Erythroblast (primary cell): ENCODE measurements around the gene KIAA1210.
A peak's percentile ranks its signal among the peaks of the same experiment; 100 is the strongest.

Experiments used
- DNase-seq, 2 experiments: peaks; one replicate each; lab custom pipeline; 2025; lab: John Stamatoyannopoulos, UW
- GATA1 ChIP-seq: IDR thresholded peaks from 2 replicates; pipeline ENCODE4 v1.6.1; 2011; ENCODE audit warnings: low read depth, mild to moderate bottlenecking, control low read depth, low read length, moderate library complexity
- POLR2A ChIP-seq: IDR thresholded peaks from 2 replicates; pipeline ENCODE4 v1.6.1; 2011; ENCODE audit warnings: mild to moderate bottlenecking, low read length

Gene KIAA1210

GRCh38 chrX:119127650-119128049 lies at the start of gene KIAA1210:
KIAA1210 (minus strand) TSS chrX:119127812; CDS start chrX:119123642, 4,170 bp downstream.
- TF ChIP-seq GATA1: no peak
- no peak for TF ChIP-seq POLR2A
- no peak for DNase-seq

GRCh38 chrX:119177278-119177677 lies 49.7 kb upstream of the KIAA1210 start:
- DNase-seq: no peak
- TF ChIP-seq POLR2A (no peak), GATA1 (no peak)

DNA sequence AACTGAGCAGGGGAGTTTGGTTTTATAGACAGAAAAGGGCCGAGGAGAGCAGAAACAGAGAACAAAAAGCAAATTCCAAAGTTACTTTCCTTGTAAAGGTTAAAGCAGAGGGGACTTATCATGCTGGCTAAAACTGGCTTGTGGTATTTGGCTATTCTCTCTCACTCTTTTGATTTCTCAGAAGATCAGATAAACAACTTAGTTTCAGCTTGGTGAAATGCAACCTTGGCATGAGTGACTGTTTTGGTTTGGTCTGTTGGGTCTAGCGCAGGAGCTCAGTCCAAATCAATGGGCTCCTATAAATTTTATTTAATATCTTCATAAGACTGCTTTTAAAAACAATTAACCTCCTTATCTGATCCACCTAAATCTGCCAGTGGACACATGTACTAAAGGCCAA lies 47.3 kb upstream of the KIAA1210 start:
- TF ChIP-seq POLR2A: no peak
- no peak for TF ChIP-seq GATA1

DNA sequence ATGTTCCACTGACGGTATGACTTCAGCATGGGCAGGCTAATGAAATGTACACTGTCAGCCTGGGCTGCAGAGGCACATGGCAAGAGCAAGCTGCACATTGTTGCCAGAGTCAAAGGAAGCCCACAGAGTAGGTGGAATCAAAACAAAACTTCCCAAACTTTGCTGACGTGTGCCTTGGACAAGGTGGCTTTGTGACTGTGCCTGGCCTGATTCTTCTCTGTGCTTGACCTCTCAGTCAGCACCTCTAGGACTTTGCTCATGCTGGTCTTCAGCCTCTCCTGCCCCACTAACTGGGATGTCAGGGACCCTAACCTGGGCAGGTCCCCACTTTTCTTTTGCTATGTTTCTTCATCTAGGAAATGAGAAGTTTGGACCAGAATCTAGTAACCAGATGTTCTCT lies 40.5 kb upstream of the KIAA1210 start:
- no peak for DNase-seq
- TF ChIP-seq POLR2A (no peak), GATA1 (no peak)

More for the DNA sequence above, 47.3 kb upstream of the KIAA1210 start:
- no peak for DNase-seq

DNA sequence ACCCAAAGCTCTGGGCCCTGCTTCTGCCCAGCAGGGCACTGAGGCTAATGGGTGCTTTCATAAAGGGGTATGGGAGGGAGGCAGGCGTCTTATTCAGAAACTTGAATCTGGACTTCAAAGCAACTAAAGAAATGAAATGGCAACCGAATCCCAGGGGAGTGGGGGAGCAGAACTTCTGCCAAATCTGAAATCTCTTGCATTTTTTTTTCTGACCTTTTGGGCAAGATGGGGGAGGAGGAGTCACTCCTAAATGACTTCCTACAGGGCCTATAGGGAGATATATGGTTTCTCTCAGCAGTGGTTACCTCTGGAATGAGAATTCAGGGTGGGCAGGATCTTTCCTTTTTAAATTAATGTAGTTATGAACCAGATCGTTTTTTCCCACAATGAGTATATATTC lies 30.6 kb upstream of the KIAA1210 start:
- no peak for DNase-seq
- TF ChIP-seq POLR2A (no peak), GATA1 (no peak)

- DNase-seq: no peak
- TF ChIP-seq POLR2A (no peak), GATA1 (no peak)
These were observed 28.6 kb upstream of the KIAA1210 start for GRCh38 chrX:119156241-119156640.

DNA sequence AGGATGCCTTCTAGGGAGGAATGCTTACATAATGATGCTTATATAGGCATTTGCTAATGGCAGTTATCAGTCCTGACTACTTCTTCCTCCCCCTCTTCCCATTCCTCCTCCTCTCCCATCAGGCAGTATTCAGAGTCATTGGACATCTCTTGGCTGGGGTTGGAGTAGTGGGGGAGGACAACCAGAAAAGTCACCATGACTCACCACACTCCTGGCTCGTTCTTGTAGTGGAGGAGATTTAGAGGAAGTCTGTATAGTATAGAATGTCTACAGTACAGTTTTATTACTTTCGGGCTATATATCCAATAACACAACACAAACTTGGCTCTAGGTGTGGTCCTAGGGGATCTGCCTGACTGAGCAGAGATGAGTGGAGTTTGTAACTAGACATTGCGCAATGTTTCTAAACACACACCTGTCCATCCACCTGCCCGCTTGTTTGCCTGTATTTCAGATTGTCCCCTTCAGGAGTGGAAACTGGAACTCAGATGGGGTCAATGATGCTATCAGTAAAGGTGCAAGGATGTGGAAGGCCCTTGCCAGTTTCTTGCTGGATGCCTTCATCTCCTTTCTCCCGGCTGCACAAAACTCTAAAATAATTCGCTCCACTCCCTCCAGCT lies 27.9 kb upstream of the KIAA1210 start:
- TF ChIP-seq POLR2A (no peak), GATA1 (no peak)
- DNase-seq: no peak

DNA sequence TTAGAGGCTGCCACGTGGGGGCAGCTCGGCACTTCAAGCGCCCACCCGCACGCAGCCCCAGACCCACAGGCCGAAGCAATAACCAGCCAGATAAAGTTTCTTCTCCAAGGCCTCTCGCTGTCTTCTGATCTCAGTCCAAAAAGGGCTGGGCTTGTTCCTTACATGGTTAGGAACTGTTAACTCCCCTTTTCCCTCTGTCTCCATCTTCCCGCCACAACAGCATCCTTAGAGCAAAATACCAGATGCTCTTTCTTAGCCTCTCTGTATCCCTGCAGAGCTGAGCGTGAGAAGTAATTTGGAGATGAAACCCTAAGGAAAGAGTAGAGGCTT lies 23.4 kb upstream of the KIAA1210 start:
- DNase-seq: no peak
- TF ChIP-seq POLR2A (no peak), GATA1 (no peak)

DNA sequence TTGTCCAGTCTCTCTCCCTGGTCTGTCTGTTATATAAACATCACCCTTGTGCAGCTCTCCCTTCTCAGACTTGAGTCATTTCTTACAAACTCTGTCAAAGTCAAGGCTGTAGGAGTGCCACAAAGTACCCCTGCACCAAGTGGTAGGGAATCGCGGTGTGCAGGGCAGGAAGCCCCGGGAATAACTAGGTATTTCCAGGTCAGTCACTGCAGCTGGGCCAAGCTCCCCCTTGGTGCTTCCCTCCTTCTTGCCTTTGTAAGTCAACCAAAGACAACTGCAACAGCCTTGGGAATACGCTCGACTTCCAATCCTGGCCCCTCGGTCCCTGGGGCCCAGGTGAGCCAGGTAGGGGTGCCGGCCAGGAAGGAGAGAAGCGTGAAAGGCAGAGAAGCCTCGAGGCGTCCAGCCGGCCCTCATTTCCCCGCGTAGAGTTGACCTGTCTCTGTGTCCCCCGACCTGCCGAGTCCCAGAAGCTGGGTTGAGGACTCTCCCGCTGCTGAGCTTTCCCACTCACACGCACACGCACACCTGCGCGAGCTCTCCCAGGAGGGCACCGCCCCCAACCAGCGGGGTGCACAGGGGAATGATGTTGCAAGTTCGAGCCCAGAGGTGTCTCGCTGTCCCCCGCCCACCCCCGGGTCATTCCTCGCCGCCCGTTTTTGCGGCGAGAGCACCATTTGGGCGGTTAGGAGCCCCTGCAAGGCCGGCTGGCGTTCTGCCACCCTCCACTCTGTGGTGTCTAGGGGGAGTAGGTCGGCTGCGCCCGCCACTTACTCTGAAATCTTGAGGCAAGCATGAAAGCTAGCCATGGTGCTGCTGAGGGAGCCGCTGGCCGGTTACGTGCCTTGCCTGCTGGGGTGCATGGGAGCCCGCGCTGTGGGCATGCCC lies 22.8 kb upstream of the KIAA1210 start:
- no peak for DNase-seq
- TF ChIP-seq GATA1 (no peak), POLR2A (no peak)

DNA sequence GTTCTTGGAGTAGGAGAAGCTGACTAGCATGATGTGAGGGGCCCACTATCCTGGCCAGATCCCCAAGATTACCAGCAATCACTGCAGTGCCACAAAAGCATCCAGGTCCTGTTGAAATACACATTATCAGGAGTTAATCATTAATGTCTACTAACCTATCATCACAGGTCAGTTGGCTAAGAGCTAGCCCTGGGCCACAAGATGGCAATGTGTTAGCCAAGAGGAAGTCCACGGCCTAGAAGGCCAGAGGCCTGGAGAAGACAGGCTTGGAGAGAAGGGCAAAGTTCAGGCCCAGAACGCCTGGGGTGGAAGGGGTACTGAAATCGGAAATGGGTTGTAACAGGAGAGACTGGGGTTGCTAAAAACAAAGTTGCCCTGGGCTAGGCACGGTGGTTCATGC lies 19.9 kb upstream of the KIAA1210 start:
- no peak for DNase-seq
- TF ChIP-seq GATA1 (no peak), POLR2A (no peak)

DNA sequence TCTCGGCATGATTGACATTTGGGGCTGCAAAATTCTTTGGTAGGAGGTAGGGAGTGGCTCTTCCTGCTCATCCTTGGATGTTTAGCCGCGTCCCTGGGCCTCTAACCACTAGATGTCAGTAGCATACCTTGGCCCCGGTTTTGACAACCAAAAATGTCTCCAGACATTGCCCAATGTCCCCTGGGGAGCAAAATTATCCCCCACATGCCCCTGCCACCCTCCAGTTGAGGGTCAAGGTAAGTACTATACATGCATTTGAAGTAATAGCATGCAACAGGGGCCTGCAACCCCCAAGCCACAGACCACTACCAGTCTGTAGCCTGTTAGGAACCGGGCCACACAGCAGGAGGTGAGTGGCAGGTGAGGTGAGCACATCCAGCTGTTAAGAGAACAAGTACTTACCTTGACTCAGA lies 17.6 kb upstream of the KIAA1210 start:
- peak in 1 of 2 experiments; percentile 7 for DNase-seq
- TF ChIP-seq GATA1: no peak
- no peak for TF ChIP-seq POLR2A

DNA sequence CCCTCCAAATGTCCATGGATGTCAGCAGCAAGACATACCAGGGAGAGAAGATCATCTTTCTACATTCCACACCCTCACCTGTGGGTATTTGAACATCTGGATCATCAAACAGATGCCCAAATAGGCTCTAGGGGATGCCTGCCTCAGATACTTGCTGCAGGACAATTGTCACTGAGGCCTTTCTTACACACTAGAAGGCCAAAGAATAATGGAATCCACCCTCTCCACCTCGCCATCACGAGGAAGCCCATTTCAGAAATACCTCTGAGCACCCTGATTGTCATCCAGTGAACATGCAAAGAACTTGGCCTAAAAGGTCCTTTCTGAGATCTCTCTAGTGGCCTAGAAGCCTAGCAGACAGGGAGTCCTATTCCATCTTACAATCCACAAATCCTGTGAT lies 6.9 kb upstream of the KIAA1210 start:
- TF ChIP-seq GATA1 (no peak), POLR2A (no peak)
- DNase-seq: no peak

DNA sequence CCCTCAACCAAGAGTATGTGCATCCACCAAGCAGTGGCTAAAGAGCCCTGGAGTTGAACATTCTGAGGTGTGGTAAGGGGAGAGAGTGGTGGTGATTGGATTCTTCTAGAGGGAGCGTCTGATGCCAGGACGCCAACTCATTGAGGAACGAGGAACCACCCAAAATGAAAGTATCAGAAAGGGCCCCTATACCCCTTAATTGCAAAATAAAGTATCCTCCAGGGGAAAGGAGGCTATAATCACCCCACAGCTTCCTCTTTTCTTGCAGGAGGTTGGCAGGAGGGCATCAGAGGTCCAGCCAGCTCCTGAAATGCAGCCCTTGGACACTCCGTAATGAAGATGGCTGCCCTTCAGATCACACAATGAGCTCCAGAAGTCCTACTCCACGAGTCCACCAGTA lies 5.3 kb upstream of the KIAA1210 start:
- DNase-seq: no peak
- TF ChIP-seq GATA1 (no peak), POLR2A (no peak)

- no peak for DNase-seq
- TF ChIP-seq POLR2A: no peak
- no peak for TF ChIP-seq GATA1
These were observed 4.7 kb upstream of the KIAA1210 start for GRCh38 chrX:119132316-119132715.

DNA sequence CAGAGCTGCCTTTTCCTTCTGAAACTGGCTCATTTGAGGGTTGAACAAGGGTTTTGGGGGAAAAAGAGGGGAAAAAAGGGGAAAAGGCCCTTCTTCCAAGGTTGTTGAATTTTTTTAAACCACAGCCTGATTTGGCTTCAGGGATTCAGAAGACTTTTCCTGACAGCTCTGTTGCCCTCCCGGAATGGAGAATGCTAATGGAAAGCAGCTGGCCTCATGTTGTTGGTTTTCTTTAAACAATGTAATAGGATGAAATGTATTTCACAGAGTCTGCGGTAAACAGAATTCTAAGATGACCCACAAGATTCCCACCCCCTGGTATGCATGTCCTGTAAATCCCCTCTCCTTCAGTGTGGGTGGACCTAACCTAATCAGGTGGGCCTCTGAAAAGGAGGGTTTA lies 3.3 kb upstream of the KIAA1210 start:
- no peak for DNase-seq
- TF ChIP-seq GATA1 (no peak), POLR2A (no peak)
